Measurements from ENCODE around the gene XRCC6. TPM values are rescaled to one million over a fixed set of nuclear protein-coding genes. Genes with fewer than 3 reads are reported as not detected.
A peak's percentile ranks its signal among the peaks of the same experiment; 100 is the strongest.
"Not testable (repeated sequence)": the region's sequence is repeated elsewhere in the genome, so short reads cannot be mapped to it uniquely, and the experiment has no call there.

The XRCC6 gene
- polyA plus RNA-seq, 3 donors = 58.6 to 286 (median 267) TPM

DNA sequence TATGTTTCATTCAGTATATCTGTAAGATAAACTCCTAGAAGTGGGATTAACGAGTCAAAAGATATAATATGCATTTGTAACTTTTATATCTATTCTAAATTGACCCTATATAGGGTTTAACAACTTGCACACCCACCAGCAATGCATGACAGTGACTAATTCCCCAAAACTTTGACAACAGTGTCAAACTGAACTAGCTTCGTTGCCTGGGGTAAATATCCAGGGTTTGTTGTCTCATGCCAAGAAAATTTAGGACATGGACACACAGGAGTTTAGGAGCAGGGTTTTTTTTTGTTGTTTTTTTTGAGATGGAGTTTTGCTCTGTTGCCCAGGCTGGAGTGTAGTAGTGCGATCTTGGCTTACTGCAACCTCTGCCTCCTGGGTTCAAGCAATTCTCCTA is 62.5 kb downstream of the XRCC6 start:
- peaks cover 16 to 23% of the 10 kb centered on the region in 2 donors for H3K36me3 ChIP-seq (replicated peaks in 1 of 2; ENCODE audit: control insufficient read depth in 1 of 2, insufficient read depth in 2 of 2, low read length in 2 of 2)
- H3K9me3 ChIP-seq (replicated peaks in 1 of 2; ENCODE audit: control insufficient read depth in 1 of 2, insufficient read depth in 1 of 2, low read length in 2 of 2) = no peaks in the 10 kb centered on the region
- peaks cover 92% of the 10 kb centered on the region for H3K79me2 ChIP-seq (ENCODE audit: insufficient read depth, low read length)
- peaks cover 9% of the 10 kb centered on the region for H4K20me1 ChIP-seq (ENCODE audit: insufficient read depth, low read length)
- intact Hi-C loops (cut with micrococcal nuclease) = no loop called here
- Mint-ChIP-seq H3K27ac (peak overlapping the region in 2 of 7 donors; percentile 36 to 61), H3K4me1 (peaks cover 15% of the 10 kb centered on the region), H3K9me3 (peaks cover 0 to 6% (median 0%) of the 10 kb centered on the region in 7 donors), H3K4me3 (no peak overlapping the region), H3K36me3 (peaks cover 24 to 33% of the 10 kb centered on the region in 2 donors), H3K27me3 (ENCODE audit: low read depth in 3 of 3) (peaks cover 0 to 1% (median 0%) of the 10 kb centered on the region in 3 donors)
- no peak overlapping the region for H3K9ac ChIP-seq (ENCODE audit: insufficient read depth, low read length, poor library complexity, severe bottlenecking)
- no peak overlapping the region for H2AFZ ChIP-seq (ENCODE audit: insufficient read depth, low read depth, low read length, poor library complexity, severe bottlenecking)
- no peak overlapping the region for H3K4me3 ChIP-seq (replicated peaks in 1 of 3; ENCODE audit: low read depth in 2 of 3, low read length in 3 of 3)
- no peaks in the 10 kb centered on the region for H3K27me3 ChIP-seq (ENCODE audit: control insufficient read depth in 2 of 2, insufficient read depth in 2 of 2, low read length in 2 of 2)
- H3K27ac ChIP-seq (ENCODE audit: low read depth in 1 of 2, low read length in 2 of 2) = no peak overlapping the region
- H3K4me2 ChIP-seq (replicated peaks; ENCODE audit: extremely low read depth, low read length, poor library complexity, severe bottlenecking) = no peak overlapping the region
- 100% methylated on average over 1 of the region's 3 CpGs for WGBS (ENCODE audit: insufficient coverage)
- TF ChIP-seq, protein P1, sequence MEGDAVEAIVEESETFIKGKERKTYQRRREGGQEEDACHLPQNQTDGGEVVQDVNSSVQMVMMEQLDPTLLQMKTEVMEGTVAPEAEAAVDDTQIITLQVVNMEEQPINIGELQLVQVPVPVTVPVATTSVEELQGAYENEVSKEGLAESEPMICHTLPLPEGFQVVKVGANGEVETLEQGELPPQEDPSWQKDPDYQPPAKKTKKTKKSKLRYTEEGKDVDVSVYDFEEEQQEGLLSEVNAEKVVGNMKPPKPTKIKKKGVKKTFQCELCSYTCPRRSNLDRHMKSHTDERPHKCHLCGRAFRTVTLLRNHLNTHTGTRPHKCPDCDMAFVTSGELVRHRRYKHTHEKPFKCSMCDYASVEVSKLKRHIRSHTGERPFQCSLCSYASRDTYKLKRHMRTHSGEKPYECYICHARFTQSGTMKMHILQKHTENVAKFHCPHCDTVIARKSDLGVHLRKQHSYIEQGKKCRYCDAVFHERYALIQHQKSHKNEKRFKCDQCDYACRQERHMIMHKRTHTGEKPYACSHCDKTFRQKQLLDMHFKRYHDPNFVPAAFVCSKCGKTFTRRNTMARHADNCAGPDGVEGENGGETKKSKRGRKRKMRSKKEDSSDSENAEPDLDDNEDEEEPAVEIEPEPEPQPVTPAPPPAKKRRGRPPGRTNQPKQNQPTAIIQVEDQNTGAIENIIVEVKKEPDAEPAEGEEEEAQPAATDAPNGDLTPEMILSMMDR (IDR thresholded peaks at IDR 0.05) = no peak
- no peak for DNase-seq
- peaks cover 15 to 18% of the 10 kb centered on the region in 2 donors for H3K4me1 ChIP-seq (ENCODE audit: control insufficient read depth in 1 of 2, insufficient read depth in 2 of 2, low read length in 2 of 2)

DNA sequence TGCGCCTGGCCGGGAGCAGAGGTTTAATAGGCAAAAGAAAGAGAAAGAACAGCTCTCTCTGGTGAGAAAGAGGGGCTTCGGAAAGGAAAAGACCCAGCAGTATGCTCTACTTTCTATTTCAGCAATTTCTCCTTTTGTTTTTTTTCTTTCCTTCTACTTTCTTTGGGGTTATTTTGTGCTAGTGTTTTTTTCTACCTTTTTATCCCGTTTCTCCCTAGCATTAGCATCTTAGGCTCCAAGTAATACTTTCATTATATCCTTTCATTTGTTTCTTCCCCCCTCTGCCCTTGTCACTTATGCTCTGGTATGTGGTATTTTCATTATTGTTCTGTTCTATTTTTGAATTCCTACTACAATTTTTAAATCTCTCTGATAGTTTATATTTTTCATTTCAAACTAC is 63.1 kb downstream of the XRCC6 start:
- no peak for DNase-seq
- Histone ChIP-seq H3K36me3 (replicated peaks in 1 of 2; ENCODE audit: control insufficient read depth in 1 of 2, insufficient read depth in 2 of 2, low read length in 2 of 2) (peaks cover 11 to 18% of the 10 kb centered on the region in 2 donors), H3K27me3 (ENCODE audit: control insufficient read depth in 2 of 2, insufficient read depth in 2 of 2, low read length in 2 of 2) (no peaks in the 10 kb centered on the region), H4K20me1 (ENCODE audit: insufficient read depth, low read length) (peaks cover 9% of the 10 kb centered on the region), H3K9ac (ENCODE audit: insufficient read depth, low read length, poor library complexity, severe bottlenecking) (no peak overlapping the region), H3K4me1 (ENCODE audit: control insufficient read depth in 1 of 2, insufficient read depth in 2 of 2, low read length in 2 of 2) (peaks cover 15 to 22% of the 10 kb centered on the region in 2 donors), H3K9me3 (replicated peaks in 1 of 2; ENCODE audit: control insufficient read depth in 1 of 2, insufficient read depth in 1 of 2, low read length in 2 of 2) (no peaks in the 10 kb centered on the region), H3K4me2 (replicated peaks; ENCODE audit: extremely low read depth, low read length, poor library complexity, severe bottlenecking) (no peak overlapping the region), H2AFZ (ENCODE audit: insufficient read depth, low read depth, low read length, poor library complexity, severe bottlenecking) (no peak overlapping the region), H3K79me2 (ENCODE audit: insufficient read depth, low read length) (peaks cover 89% of the 10 kb centered on the region), H3K27ac (ENCODE audit: low read depth in 1 of 2, low read length in 2 of 2) (no peak overlapping the region), H3K4me3 (replicated peaks in 1 of 3; ENCODE audit: low read depth in 2 of 3, low read length in 3 of 3) (no peak overlapping the region)
- peaks cover 0 to 6% (median 0%) of the 10 kb centered on the region in 7 donors for H3K9me3 Mint-ChIP-seq
- peaks cover 15% of the 10 kb centered on the region for H3K4me1 Mint-ChIP-seq
- TF ChIP-seq, protein P1 (IDR thresholded peaks at IDR 0.05) = no peak
- H3K4me3 Mint-ChIP-seq = no peak overlapping the region
- intact Hi-C loops (cut with micrococcal nuclease) = no loop called here
- H3K27me3 Mint-ChIP-seq (ENCODE audit: low read depth in 3 of 3) = peaks cover 0 to 1% (median 0%) of the 10 kb centered on the region in 3 donors
- no CpG with 5 or more reads among the region's 4 CpGs for WGBS (ENCODE audit: insufficient coverage)
- peak overlapping the region in 3 of 7 donors; percentile 12 to 36 (median 23) for H3K27ac Mint-ChIP-seq
- peaks cover 21 to 27% of the 10 kb centered on the region in 2 donors for H3K36me3 Mint-ChIP-seq

DNA sequence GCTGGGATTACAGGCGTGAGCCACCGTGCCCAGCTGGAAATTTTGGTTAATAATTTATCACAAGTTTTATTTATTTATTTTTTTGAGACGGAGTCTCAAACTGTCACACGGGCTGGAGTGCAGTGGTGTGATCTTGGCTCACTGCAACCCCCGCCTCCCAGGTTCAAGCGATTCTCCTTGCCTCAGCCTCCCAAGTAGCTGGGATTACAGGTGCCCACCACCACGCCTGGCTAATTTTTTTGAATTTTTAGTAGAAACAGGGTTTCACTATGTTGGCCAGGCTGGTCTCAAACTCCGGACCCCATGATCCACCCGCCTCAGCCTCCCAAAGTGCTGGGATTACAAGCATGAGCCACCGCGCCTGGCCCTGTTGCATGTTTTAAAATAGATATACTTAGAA is 65.8 kb downstream of the XRCC6 start:
- DNase-seq; H3K4me3 Mint-ChIP-seq; H4K20me1 ChIP-seq (ENCODE audit: insufficient read depth, low read length); H3K27me3 ChIP-seq (ENCODE audit: control insufficient read depth in 2 of 2, insufficient read depth in 2 of 2, low read length in 2 of 2); H3K27me3 Mint-ChIP-seq (ENCODE audit: low read depth in 3 of 3); H3K9me3 Mint-ChIP-seq; H3K4me3 ChIP-seq (replicated peaks in 1 of 3; ENCODE audit: low read depth in 2 of 3, low read length in 3 of 3); H3K27ac ChIP-seq (ENCODE audit: low read depth in 1 of 2, low read length in 2 of 2); H3K9me3 ChIP-seq (replicated peaks in 1 of 2; ENCODE audit: control insufficient read depth in 1 of 2, insufficient read depth in 1 of 2, low read length in 2 of 2); H2AFZ ChIP-seq (ENCODE audit: insufficient read depth, low read depth, low read length, poor library complexity, severe bottlenecking); H3K9ac ChIP-seq (ENCODE audit: insufficient read depth, low read length, poor library complexity, severe bottlenecking); H3K36me3 Mint-ChIP-seq; intact Hi-C loops (cut with micrococcal nuclease); H3K36me3 ChIP-seq (replicated peaks in 1 of 2; ENCODE audit: control insufficient read depth in 1 of 2, insufficient read depth in 2 of 2, low read length in 2 of 2): not testable (repeated sequence)
- peaks cover 14% of the 10 kb centered on the region for H3K4me1 Mint-ChIP-seq
- Histone ChIP-seq H3K4me1 (ENCODE audit: control insufficient read depth in 1 of 2, insufficient read depth in 2 of 2, low read length in 2 of 2) (peaks cover 15 to 21% of the 10 kb centered on the region in 2 donors), H3K79me2 (ENCODE audit: insufficient read depth, low read length) (peaks cover 65% of the 10 kb centered on the region), H3K4me2 (replicated peaks; ENCODE audit: extremely low read depth, low read length, poor library complexity, severe bottlenecking) (peak overlapping the region; percentile 78)
- H3K27ac Mint-ChIP-seq = peak overlapping the region in 1 of 7 donors; percentile 14
- WGBS (ENCODE audit: insufficient coverage) = 98% methylated on average over 6 of the region's 11 CpGs
